Ishikawa (cell line): ENCODE measurements around the gene ERCC5.

ENCODE experiments used
- CEBPB ChIP-seq: IDR thresholded peaks from 2 replicates; pipeline ENCODE4 v1.6.1; 2012
- EGR1 ChIP-seq: IDR thresholded peaks from 2 replicates; pipeline ENCODE4 v1.6.1; 2012
- EP300 ChIP-seq: IDR thresholded peaks from 2 replicates; pipeline ENCODE4 v1.6.1; 2012; ENCODE audit warnings: borderline replicate concordance
- FOXM1 ChIP-seq: IDR thresholded peaks from 2 replicates; pipeline ENCODE4 v1.6.1; 2012; ENCODE audit warnings: low read depth, borderline replicate concordance
- MAX ChIP-seq: IDR thresholded peaks from 2 replicates; pipeline ENCODE4 v1.6.1; 2012
- NFIC ChIP-seq: IDR thresholded peaks from 2 replicates; pipeline ENCODE4 v1.6.1; 2012
- RAD21 ChIP-seq: IDR thresholded peaks from 2 replicates; pipeline ENCODE4 v1.6.1; 2012; ENCODE audit warnings: low read depth
- TAF1 ChIP-seq: IDR thresholded peaks from 2 replicates; pipeline ENCODE4 v1.6.1; 2012; ENCODE audit warnings: low read depth, mild to moderate bottlenecking
- TCF12 ChIP-seq: IDR thresholded peaks from 2 replicates; pipeline ENCODE4 v1.6.1; 2012; ENCODE audit warnings: low read depth
- TEAD4 ChIP-seq: IDR thresholded peaks from 2 replicates; pipeline ENCODE4 v1.6.1; 2012
- YY1 ChIP-seq: IDR thresholded peaks from 2 replicates; pipeline ENCODE4 v1.6.1; 2012; ENCODE audit warnings: low read depth
- ZBTB7A ChIP-seq: IDR thresholded peaks from 2 replicates; pipeline ENCODE4 v1.6.1; 2012; ENCODE audit warnings: low read depth
- TF ChIP-seq, protein P1 (sequence below): IDR thresholded peaks from 2 replicates; pipeline ENCODE4 v1.6.1; 2012

ERCC5 gene

DNA sequence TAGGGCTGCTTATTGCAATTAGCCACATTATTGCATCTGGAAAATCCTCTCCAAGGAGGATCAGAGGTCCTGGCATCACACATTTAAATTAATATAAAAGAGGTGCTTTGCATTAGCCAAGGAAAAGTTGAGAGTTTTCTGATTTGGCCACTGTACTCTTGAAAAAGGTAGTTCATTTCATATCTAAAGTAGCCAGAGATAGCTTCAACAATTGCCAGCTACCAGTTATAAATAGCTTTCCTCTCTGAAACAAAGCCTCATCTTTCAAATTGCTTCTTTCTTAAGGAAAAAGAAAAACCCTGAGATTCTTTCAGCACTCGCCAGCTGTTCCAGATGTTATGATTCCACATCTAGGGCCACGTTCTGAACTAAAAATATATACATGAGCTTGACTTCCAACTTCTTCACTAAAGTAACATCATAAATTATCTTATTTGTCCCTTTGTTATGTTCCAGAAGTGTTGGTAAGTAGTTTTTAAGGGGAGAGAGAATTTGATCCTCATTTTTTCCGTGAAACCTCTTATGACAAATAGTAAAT, 69.6 kb downstream of the ERCC5 start:
- TF ChIP-seq EGR1 (no peak), MAX (no peak), CEBPB (no peak), FOXM1 (no peak), RAD21 (no peak), YY1 (no peak), TCF12 (no peak)
- TF ChIP-seq, protein P1, sequence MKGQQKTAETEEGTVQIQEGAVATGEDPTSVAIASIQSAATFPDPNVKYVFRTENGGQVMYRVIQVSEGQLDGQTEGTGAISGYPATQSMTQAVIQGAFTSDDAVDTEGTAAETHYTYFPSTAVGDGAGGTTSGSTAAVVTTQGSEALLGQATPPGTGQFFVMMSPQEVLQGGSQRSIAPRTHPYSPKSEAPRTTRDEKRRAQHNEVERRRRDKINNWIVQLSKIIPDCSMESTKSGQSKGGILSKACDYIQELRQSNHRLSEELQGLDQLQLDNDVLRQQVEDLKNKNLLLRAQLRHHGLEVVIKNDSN, result no peak

GRCh38 chr13:102917019-102917418, 71.2 kb downstream of the ERCC5 start:
- TF ChIP-seq YY1, result no peak
- no peak for TF ChIP-seq FOXM1
- TF ChIP-seq EGR1, result no peak
- no peak for TF ChIP-seq MAX
- no peak for TF ChIP-seq CEBPB
- no peak for TF ChIP-seq RAD21
- TF ChIP-seq, protein P1, result no peak
- TF ChIP-seq EP300, result no peak
- TF ChIP-seq TAF1, result no peak
- no peak for TF ChIP-seq TEAD4
- TF ChIP-seq NFIC, result no peak

- TF ChIP-seq YY1, result no peak
- no peak for TF ChIP-seq FOXM1
- TF ChIP-seq TEAD4, result no peak
- no peak for TF ChIP-seq ZBTB7A
- no peak for TF ChIP-seq EP300
Measured at GRCh38 chr13:102922184-102922583, 76.4 kb downstream of the ERCC5 start.
